T-helper 2 cell treated with Interferon-gamma antibody and Interleukin-4, amounts not matched to agents 5 μg/mL and 100 μg/mL, for 36 hours (primary cell): Measurements from ENCODE around the gene NEK10.

Source experiments
- DNase-seq: peaks from one replicate; pipeline ENCODE4 v3.0.0; 2021; ENCODE audit warnings: low spot score
- H3K27ac Mint-ChIP-seq: one replicate; pipeline ENCODE4 v1.8.0; 2021; ENCODE audit warnings: mild to moderate bottlenecking, mixed read lengths
- H3K27me3 Mint-ChIP-seq: one replicate; pipeline ENCODE4 v1.8.0; 2021; ENCODE audit warnings: low read depth, mixed read lengths
- H3K36me3 Mint-ChIP-seq: one replicate; pipeline ENCODE4 v1.8.0; 2021; ENCODE audit warnings: low read depth, mixed read lengths
- H3K4me1 Mint-ChIP-seq: one replicate; pipeline ENCODE4 v1.8.0; 2021; ENCODE audit warnings: low read depth, mixed read lengths
- H3K4me3 Mint-ChIP-seq: one replicate; pipeline ENCODE4 v1.8.0; 2022; ENCODE audit warnings: mild to moderate bottlenecking, moderate library complexity, mixed read lengths
- H3K9me3 Mint-ChIP-seq: one replicate; pipeline ENCODE4 v1.8.0; 2021; ENCODE audit warnings: mixed read lengths

The NEK10 gene

DNA sequence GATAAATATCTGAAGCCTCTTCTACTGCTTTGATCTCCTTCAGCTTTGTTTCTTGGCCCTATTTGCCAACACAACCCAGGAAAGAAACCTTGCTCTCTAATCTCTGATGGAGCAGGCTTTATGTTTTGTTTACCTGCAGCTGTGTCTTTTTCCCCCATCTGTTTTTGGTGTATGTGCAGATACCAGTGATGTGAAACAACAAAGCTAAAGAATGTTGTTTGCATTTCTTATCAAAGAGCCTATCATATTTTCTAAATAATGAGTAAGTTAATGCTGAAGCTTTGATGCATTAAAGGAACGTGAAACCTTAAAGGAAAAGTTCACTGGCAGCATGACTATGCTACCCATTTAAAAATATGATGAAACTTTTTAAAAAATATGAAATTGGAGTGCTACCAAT lies 238.4 kb downstream of the NEK10 start:
- no peak overlapping the region for H3K27ac Mint-ChIP-seq
- H3K27me3 Mint-ChIP-seq, result no peaks in the 10 kb centered on the region
- H3K4me3 Mint-ChIP-seq, result no peak overlapping the region
- H3K36me3 Mint-ChIP-seq, result no peaks in the 10 kb centered on the region
- no peak for DNase-seq
- no peaks in the 10 kb centered on the region for H3K9me3 Mint-ChIP-seq
- H3K4me1 Mint-ChIP-seq, result no peaks in the 10 kb centered on the region

DNA sequence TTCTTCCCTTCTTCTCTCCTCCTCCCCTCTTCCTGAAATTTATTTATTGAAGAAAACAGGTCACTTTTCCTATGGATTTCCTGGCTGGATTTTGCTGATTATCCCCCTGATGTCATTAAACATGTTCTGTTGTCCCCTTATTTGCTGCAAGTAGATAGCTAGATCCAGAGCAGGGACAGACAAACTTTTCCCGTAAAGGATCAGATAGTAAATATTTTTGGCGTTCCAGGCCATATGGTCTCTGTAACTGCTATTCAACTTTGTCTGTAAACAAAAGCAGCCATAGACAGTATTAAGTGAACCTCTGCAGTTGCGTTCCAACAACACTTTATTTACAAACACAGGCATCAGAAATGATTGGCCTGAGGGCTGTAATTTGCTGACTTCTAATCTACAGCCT lies 241.3 kb downstream of the NEK10 start:
- H3K4me3 Mint-ChIP-seq, result no peak overlapping the region
- no peak for DNase-seq
- no peak overlapping the region for H3K27ac Mint-ChIP-seq
- no peaks in the 10 kb centered on the region for H3K36me3 Mint-ChIP-seq
- peaks cover 2% of the 10 kb centered on the region for H3K27me3 Mint-ChIP-seq
- no peaks in the 10 kb centered on the region for H3K9me3 Mint-ChIP-seq
- H3K4me1 Mint-ChIP-seq, result no peaks in the 10 kb centered on the region

DNA sequence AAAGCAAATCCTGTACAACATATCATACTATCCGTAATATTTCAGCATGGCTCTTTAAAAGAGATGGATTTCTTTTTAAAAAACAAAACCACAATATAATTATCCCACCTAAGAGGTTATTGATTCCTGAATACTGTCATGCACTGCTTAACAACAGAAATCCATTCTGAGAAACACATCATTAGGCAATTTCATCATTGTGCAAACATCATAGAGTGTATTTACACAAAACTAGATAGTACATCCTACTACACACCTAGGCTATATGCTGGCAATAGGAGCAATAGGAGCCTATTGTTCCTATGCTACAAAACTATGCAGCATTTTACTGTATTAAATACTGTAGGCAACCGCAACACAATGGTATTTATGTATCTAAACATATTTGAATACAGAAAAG lies 242.0 kb downstream of the NEK10 start:
- H3K27ac Mint-ChIP-seq, result no peak overlapping the region
- peaks cover 2% of the 10 kb centered on the region for H3K27me3 Mint-ChIP-seq
- H3K4me3 Mint-ChIP-seq, result no peak overlapping the region
- H3K9me3 Mint-ChIP-seq, result no peaks in the 10 kb centered on the region
- H3K4me1 Mint-ChIP-seq, result no peaks in the 10 kb centered on the region
- DNase-seq, result no peak
- no peaks in the 10 kb centered on the region for H3K36me3 Mint-ChIP-seq

DNA sequence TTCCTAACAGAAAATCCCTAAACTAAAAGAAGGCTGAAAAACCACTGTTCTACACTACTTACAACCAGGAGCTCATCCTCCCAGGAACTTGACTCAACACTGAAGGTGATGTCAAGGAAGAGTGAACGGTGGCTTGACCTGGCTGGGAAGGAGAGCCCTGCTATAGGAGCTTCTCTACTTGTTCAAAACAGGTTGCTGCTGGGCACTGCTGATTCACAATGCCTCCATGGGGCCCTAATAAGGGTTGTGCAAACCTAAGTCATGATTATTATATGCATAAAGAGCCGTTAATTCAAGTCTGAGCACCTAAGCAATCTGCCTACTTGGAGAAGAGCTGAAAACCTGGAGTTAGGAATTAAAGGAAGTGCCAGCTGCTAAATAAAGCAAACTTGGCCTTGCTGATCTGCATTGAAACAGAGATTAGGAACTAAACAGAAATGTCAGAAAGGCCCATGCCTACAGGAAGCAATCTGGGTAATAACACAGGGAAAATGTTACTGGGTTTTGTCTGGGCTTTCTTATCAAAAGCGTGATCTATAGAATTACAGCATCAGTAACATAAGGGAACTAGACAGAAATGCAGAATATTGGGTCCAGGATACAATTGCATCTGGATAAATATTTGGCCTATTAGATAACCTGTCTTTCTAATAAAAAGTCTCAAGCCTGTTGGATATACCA lies 243.2 kb downstream of the NEK10 start:
- no peak overlapping the region for H3K4me3 Mint-ChIP-seq
- no peak overlapping the region for H3K27ac Mint-ChIP-seq
- H3K36me3 Mint-ChIP-seq, result no peaks in the 10 kb centered on the region
- DNase-seq, result no peak
- H3K4me1 Mint-ChIP-seq, result no peaks in the 10 kb centered on the region
- no peaks in the 10 kb centered on the region for H3K9me3 Mint-ChIP-seq
- peaks cover 2% of the 10 kb centered on the region for H3K27me3 Mint-ChIP-seq

DNA sequence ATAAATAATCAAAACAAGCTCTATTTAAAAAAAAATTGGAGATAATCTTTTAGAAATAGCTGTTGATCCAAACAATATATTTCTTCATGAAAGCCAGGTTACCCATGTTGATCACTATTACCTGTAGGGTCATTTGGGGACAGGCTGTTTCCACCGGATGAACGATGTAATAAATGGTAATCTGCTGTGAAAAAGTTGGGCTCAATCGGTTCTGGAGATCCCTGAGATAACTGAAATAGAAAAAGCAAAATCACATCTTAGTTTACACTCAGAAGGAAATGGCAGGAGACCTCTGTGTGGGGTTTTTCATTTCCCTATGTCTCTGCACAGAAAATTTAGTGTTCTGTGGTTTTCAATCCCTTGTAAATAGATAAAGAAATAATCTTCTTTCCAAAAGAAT lies 249.5 kb downstream of the NEK10 start:
- Mint-ChIP-seq H3K27me3 (no peaks in the 10 kb centered on the region), H3K4me3 (no peak overlapping the region), H3K9me3 (no peaks in the 10 kb centered on the region), H3K27ac (no peak overlapping the region), H3K4me1 (no peaks in the 10 kb centered on the region), H3K36me3 (no peaks in the 10 kb centered on the region)
- no peak for DNase-seq

DNA sequence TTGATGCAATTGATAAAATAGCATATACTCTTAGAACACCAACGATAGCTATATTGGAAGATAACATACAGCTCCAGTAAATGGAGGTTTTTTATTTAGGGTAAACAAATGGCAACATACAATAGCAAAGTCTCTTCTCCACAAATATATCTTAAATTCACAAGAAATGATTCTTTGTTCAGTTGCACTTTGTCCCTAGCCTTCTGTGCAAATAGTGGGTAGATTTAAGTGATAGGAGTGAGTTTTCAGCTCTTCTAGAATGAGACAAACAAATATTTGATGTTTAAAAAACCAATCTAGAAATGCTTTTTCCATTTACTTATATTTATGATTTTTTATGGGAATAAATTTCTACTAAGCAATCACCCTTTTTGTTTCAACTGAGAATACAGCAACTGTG lies 253.8 kb downstream of the NEK10 start:
- H3K4me1 Mint-ChIP-seq, result no peaks in the 10 kb centered on the region
- no peaks in the 10 kb centered on the region for H3K9me3 Mint-ChIP-seq
- no peak overlapping the region for H3K27ac Mint-ChIP-seq
- no peak overlapping the region for H3K4me3 Mint-ChIP-seq
- no peaks in the 10 kb centered on the region for H3K27me3 Mint-ChIP-seq
- no peak for DNase-seq
- no peaks in the 10 kb centered on the region for H3K36me3 Mint-ChIP-seq

DNA sequence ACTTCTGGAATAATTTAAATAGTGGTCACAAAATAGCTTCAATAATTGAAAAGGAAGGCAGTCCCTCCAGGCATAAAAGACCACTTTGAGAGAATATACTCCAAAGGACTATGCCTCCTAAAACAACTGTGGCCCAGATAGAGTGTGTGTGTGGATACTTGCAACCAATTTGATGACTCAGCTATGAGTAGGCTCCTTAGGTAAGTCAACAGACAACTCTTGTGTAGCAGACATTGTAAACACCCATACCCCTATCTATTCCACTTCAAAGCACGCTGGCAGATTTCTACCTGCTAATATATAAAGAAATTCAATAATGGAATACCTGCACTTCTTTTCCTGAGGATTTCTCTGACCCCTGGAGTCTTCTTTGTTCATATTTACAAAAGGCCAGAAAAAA lies 254.5 kb downstream of the NEK10 start:
- Mint-ChIP-seq H3K9me3 (no peaks in the 10 kb centered on the region), H3K27me3 (no peaks in the 10 kb centered on the region), H3K4me1 (no peaks in the 10 kb centered on the region), H3K27ac (no peak overlapping the region), H3K4me3 (no peak overlapping the region), H3K36me3 (no peaks in the 10 kb centered on the region)
- DNase-seq, result no peak

DNA sequence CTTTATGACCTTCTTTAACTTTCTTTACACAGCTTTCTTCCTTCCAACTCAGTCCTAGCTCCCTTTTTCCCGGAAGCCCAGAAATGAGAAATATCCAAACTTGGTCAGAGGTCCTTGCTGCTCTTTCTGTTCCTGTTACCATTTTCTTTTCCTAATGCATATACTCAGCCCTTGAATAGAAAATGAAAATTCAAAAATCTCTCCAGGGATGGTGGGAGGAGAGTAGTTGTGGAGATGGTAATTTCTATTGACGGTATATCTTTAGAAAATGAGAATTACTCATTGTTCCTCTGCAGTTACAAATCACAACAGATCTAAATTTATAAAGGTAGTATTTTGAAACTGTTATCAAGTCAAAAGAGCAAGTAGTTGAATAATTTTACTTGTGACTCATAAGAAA lies 255.1 kb downstream of the NEK10 start:
- Mint-ChIP-seq H3K9me3 (no peaks in the 10 kb centered on the region), H3K36me3 (no peaks in the 10 kb centered on the region), H3K27ac (no peak overlapping the region), H3K4me1 (no peaks in the 10 kb centered on the region), H3K27me3 (no peaks in the 10 kb centered on the region), H3K4me3 (no peak overlapping the region)
- no peak for DNase-seq

DNA sequence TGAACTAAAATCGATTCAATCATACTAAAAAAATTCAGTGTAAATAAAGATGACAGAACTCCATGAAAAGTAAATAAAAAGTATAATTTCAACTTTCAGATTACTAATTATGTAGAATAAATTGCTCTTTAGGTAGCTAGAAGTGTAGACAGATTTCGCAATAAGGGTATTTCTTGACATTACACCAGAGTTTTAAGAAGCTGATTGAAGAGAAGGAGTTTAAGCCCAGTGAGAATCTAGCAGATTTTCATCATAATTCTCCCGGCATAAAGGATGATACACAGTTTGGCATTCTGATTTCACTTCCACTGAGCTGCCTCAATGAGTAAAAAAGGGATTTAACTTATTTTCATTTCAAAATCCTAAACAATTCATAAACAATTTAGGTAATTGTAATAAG lies 259.2 kb downstream of the NEK10 start:
- Mint-ChIP-seq H3K27me3 (peaks cover 2% of the 10 kb centered on the region), H3K36me3 (no peaks in the 10 kb centered on the region), H3K9me3 (no peaks in the 10 kb centered on the region), H3K4me1 (no peaks in the 10 kb centered on the region), H3K4me3 (no peak overlapping the region), H3K27ac (no peak overlapping the region)
- no peak for DNase-seq

DNA sequence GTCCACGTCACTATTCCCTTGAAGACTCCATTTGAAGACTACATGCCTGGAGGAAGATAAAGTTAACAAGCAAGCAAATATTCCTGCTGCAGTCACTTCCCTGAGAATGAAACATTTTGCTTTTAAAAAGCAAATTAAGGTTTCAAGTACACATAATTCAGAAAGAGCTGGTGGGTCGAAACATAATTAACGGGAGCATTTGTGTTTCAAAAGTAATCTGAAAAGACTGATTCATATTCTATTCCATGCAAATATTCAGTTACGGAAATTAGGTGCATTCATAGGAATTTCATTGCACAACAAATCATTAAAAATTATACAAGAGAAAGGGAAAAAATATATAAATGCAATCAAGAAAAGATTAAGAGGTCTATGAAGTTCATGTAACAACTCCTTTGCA lies 260.9 kb downstream of the NEK10 start:
- no peak for DNase-seq
- no peaks in the 10 kb centered on the region for H3K4me1 Mint-ChIP-seq
- H3K27ac Mint-ChIP-seq, result no peak overlapping the region
- no peak overlapping the region for H3K4me3 Mint-ChIP-seq
- no peaks in the 10 kb centered on the region for H3K36me3 Mint-ChIP-seq
- H3K9me3 Mint-ChIP-seq, result no peaks in the 10 kb centered on the region
- H3K27me3 Mint-ChIP-seq, result peaks cover 2% of the 10 kb centered on the region

DNA sequence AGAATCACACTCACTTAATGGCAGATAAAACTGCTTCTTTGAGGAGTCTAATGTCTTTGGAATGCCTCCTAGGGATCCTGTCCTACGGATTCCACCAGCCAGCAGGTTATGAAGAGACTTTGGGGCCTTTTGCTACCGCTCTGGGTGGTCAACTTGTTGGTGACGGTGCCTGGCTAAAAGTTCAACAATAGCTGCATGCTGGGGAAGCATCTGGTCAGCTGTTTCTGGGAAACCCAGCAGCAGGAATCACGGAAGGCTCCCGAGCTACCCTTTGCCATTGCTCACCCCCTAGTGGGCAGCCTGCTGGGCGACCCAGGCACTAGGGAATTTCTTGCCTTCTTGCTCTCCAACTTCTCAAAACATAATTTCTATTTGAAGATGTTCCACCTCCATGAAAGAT lies 263.3 kb downstream of the NEK10 start:
- Mint-ChIP-seq H3K4me1 (no peaks in the 10 kb centered on the region), H3K27me3 (peaks cover 2% of the 10 kb centered on the region), H3K4me3 (no peak overlapping the region), H3K36me3 (no peaks in the 10 kb centered on the region), H3K9me3 (no peaks in the 10 kb centered on the region), H3K27ac (no peak overlapping the region)
- DNase-seq, result no peak

DNA sequence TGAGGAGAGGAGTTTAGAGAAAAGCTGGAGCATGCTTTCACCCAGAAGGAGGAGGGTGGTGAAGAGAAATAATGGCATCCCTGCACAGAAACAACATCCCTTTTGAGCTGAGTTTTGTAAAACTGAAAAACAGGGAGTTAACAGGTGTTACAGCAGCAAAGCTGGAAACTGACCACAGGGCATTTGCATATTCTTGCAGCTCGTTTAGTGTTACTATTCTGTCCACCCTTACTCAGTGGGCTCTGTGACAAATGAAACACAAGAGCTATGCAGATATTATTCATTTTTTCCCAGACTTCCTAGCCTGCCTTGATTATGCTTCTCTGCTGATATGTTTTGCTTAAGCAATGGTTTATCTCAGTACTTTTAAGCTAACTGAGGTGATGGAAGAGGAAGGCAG lies 272.0 kb downstream of the NEK10 start:
- no peaks in the 10 kb centered on the region for H3K4me1 Mint-ChIP-seq
- DNase-seq, result no peak
- H3K36me3 Mint-ChIP-seq, result no peaks in the 10 kb centered on the region
- H3K27me3 Mint-ChIP-seq, result no peaks in the 10 kb centered on the region
- no peak overlapping the region for H3K4me3 Mint-ChIP-seq
- no peak overlapping the region for H3K27ac Mint-ChIP-seq
- H3K9me3 Mint-ChIP-seq, result no peaks in the 10 kb centered on the region

DNA sequence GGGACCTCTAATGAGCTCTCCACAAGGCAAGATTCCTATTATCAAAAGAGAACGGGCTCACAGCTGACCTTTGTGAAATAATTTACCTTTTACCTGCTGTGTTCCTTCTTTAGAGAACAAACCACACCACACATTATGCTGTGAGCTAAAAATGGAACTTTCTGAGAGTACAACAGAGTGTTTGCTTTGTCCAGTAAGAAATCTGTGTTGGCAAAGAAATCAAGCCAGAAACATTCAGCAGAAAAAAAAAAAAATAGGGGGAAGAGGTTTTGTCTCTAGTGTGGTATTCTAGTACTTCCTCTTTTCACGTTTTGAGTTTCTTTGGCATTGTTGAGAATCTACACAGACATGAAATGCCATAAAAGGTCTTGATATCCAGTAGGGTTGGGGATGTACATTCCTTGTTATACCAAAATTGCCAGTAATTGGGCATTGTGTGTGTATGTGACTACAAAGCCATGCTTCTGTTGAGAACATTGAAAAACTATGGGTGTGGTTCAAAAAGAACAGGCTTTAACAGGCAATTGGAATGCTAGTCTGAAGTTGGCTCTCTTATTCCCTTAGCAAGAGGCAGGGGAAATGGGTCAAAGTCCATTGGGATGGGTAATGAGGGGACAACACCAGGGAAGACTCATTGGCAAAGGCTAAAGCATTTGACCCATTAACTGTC lies 273.5 kb downstream of the NEK10 start:
- no peak overlapping the region for H3K27ac Mint-ChIP-seq
- no peak overlapping the region for H3K4me3 Mint-ChIP-seq
- no peak for DNase-seq
- H3K9me3 Mint-ChIP-seq, result no peaks in the 10 kb centered on the region
- H3K36me3 Mint-ChIP-seq, result no peaks in the 10 kb centered on the region
- no peaks in the 10 kb centered on the region for H3K27me3 Mint-ChIP-seq
- no peaks in the 10 kb centered on the region for H3K4me1 Mint-ChIP-seq

DNA sequence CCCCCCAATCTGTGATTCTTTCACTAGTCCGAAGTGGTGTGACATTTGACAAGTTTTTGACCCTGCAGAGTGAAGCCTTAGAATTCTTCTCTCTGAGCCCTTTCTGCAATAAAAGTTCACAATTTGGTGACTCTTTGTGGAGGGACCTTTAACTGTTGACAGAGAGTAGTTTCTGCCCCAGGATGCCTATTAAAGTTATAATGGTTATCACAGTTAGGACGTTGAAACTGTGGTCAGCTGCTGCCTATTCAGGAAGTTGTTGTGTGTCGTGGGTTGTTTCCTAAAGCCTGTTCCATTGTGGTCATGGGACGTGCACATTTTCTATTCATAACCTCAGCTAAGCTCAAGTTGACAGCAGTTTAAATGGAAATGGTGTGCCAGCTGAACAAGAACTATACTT lies 274.5 kb downstream of the NEK10 start:
- Mint-ChIP-seq H3K4me3 (no peak overlapping the region), H3K27ac (no peak overlapping the region), H3K27me3 (no peaks in the 10 kb centered on the region), H3K36me3 (no peaks in the 10 kb centered on the region), H3K4me1 (no peaks in the 10 kb centered on the region), H3K9me3 (no peaks in the 10 kb centered on the region)
- DNase-seq, result no peak

DNA sequence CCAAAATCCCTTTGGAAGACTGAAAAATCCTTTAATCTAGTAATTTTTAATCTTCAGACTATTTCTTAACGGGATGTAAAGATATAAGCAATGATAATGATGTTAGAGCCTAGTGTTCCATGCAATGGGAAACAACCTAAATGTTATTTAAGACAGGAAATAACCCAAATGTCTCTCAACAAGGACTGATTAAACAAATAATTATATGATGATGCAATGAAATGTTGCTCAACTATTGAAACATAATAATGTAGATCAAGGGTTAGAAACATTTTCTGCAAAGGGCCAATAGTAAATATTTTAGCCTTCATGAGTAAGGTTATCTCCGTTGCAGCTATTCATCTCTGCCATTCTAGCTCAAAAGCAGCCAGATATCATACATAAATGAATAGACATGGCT lies 275.4 kb downstream of the NEK10 start:
- no peaks in the 10 kb centered on the region for H3K27me3 Mint-ChIP-seq
- DNase-seq, result no peak
- no peak overlapping the region for H3K27ac Mint-ChIP-seq
- no peaks in the 10 kb centered on the region for H3K4me1 Mint-ChIP-seq
- no peaks in the 10 kb centered on the region for H3K9me3 Mint-ChIP-seq
- H3K4me3 Mint-ChIP-seq, result no peak overlapping the region
- H3K36me3 Mint-ChIP-seq, result no peaks in the 10 kb centered on the region
